Psoas muscle (tissue), 8 donors: ENCODE measurements around the gene NPR3. TPM values are rescaled to one million over a fixed set of nuclear protein-coding genes. Genes with fewer than 3 reads are reported as not detected.

ENCODE experiments used
- ATAC-seq, 4 donors: fragments of 200-7000 bp; cut with Tn5 transposase; one replicate each; pipeline ENCODE4 v1.9.1; 2020; ENCODE audit warnings: moderate library complexity in 3 of 4, mild to moderate bottlenecking in 2 of 4
- DNase-seq, 2 donors: peaks; one replicate each; pipeline ENCODE4 v3.0.0-alpha.2; 2020
- H3K27ac ChIP-seq: fragments of 200-600 bp; one replicate; pipeline ENCODE4 v1.8.0; 2022
- H3K27me3 ChIP-seq, 3 donors: fragments of 200-600 bp in 1 of 3; one replicate each; pipeline versions ENCODE4 v1.6.1 to v1.8.0; 2013 to 2022; ENCODE audit warnings: low read length in 2 of 3, mild to moderate bottlenecking in 2 of 3, moderate library complexity in 1 of 3; ENCODE audit not compliant: insufficient read depth in 3 of 3
- H3K36me3 ChIP-seq, 2 donors: fragments of 200-600 bp in 1 of 2; one replicate each; pipeline versions ENCODE4 v1.6.1 to v1.8.0; 2013 to 2022; ENCODE audit warnings: low read depth in 1 of 2, mild to moderate bottlenecking in 1 of 2, moderate library complexity in 1 of 2; ENCODE audit not compliant: insufficient read depth in 1 of 2
- H3K4me1 ChIP-seq: fragments of 200-600 bp; one replicate; pipeline ENCODE4 v1.8.0; 2022
- H3K4me3 ChIP-seq: fragments of 200-600 bp; one replicate; pipeline ENCODE4 v1.8.0; 2022; ENCODE audit warnings: mild to moderate bottlenecking
- H3K9me3 ChIP-seq: fragments of 200-600 bp; one replicate; pipeline ENCODE4 v1.8.0; 2022
- CTCF ChIP-seq: fragments of 200-600 bp; IDR thresholded peaks from one replicate; pipeline ENCODE4 v1.8.0; 2022; ENCODE audit warnings: antibody characterized with exemption
- WGBS, 3 donors: extraction: QIAGEN DNeasy Blood & Tissue Kit; methylation state at CpG; one replicate each; pipeline versions ENCODE4 v1.1.6 to v1.1.7; 2013; 5-methylcytosine and 5-hydroxymethylcytosine counted together
- intact Hi-C, 2 donors: fragments of 100-400 bp; cut with DNase I; formaldehyde crosslinking; loops; one replicate each; pipeline versions ENCODE4 v1.11.0 to v1.14.2; 2022
- long read RNA-seq, 2 donors: library from polyadenylated mRNA; unstranded; transcript quantifications; one replicate each; pipeline ENCODE4 v2.0.0, GENCODE V29; 2021
- polyA plus RNA-seq, 3 donors: library from polyadenylated mRNA; stranded (reverse); fragments of 200-250 nt; gene quantifications; one replicate each; pipeline ENCODE4 v1.2.3, GENCODE V29; 2013
- total RNA-seq, 4 donors: library from RNA; stranded (reverse); fragmentation: NEBNext Ultra II Directional in 2 of 4; extraction: Animal tissue kit (Norgen Biotek cat#: 25700) in 2 of 4; gene quantifications; one replicate each; pipeline versions ENCODE4 v1.2.1 to v1.2.4, GENCODE V29; 2021 to 2023
- donor health status: healthy with polysubstance abuse.
- donor health status: DM: no; HTN: no; CAD: no; lungs with moderate emphysema.
- donor health status: Bipolar disorder and iron deficiency.
- donor health status: healthy.
- donor health status: DM: yes; HTN: yes; CAD: no.
- donor health status: DM: no; HTN: no; CAD: no.
- donor health status: DM: no; HTN: no; CAD: no.
- donor health status: DM: yes; HTN: yes; CAD: no.

The NPR3 gene
- total RNA-seq (10 to 100 TPM in 3 of 4 donors, 1 to 10 TPM in 1; 2.2 to 44.2 (median 20.5) TPM), polyA plus RNA-seq (10 to 100 TPM in 1 of 3 donors, 1 to 10 TPM in 2; 1.6 to 19.6 (median 1.8) TPM)
- long read RNA-seq, donor 1, full-length matches to known transcripts = 11 of 16 reads
- long read RNA-seq, donor 1, partial matches to known transcripts = 1 of 16 reads
- long read RNA-seq, donor 1, other reads (novel, unspliced or antisense) = 4 of 16 reads
- long read RNA-seq, donor 2, full-length matches to known transcripts = 1 of 1 reads
- long read RNA-seq, donor 2, partial matches to known transcripts = 0 of 1 reads
- long read RNA-seq, donor 2, other reads (novel, unspliced or antisense) = 0 of 1 reads

- TF ChIP-seq CTCF = no peak
- WGBS, 3 donors = 0 to 1% (median 1%) methylated on average over 54 to 55 of the region's 55 CpGs
- Histone ChIP-seq H3K4me1 (peaks cover 5% of the 10 kb centered on the region), H3K9me3 (no peaks in the 10 kb centered on the region), H3K27ac (peak within 1 kb of the TSS; percentile 63), H3K4me3 (peak within 1 kb of the TSS; percentile 80), H3K36me3 (no peaks in the 10 kb centered on the region), H3K27me3 (peaks cover 0 to 30% (median 20%) of the 10 kb centered on the region in 3 donors)
- peak; percentile 16 to 51 (median 46) for ATAC-seq
- intact Hi-C loops = loop anchor here in 1 of 2 donors (5.0 kb wide), 1 partner anchor 587 kb away; no protein-coding TSS in a partner anchor
- DNase-seq = peak; percentile 35 to 49
These were observed at the start of gene NPR3 for GRCh38 chr5:32710550-32711361. TSS of gene NPR3 (plus strand) at chr5:32711321. CDS start at chr5:32711777, 456 bp downstream.

- Histone ChIP-seq H3K9me3 (peaks cover 8% of the 10 kb centered on the region), H3K4me1 (no peaks in the 10 kb centered on the region), H3K36me3 (no peaks in the 10 kb centered on the region), H3K4me3 (no peak overlapping the region), H3K27ac (no peak overlapping the region), H3K27me3 (peaks cover 0 to 5% (median 0%) of the 10 kb centered on the region in 3 donors)
- no peak for TF ChIP-seq CTCF
- no peak for DNase-seq
- intact Hi-C loops = no loop called here
- 68 to 85% (median 85%) methylated on average over 8 of the region's 8 CpGs for WGBS, 3 donors
- no peak for ATAC-seq
These were observed 46.6 kb upstream of the NPR3 start for GRCh38 chr5:32664523-32664922.

- DNase-seq (no peak), ATAC-seq (no peak)
- H3K4me1 ChIP-seq = no peaks in the 10 kb centered on the region
- peaks cover 10% of the 10 kb centered on the region for H3K9me3 ChIP-seq
- TF ChIP-seq CTCF = no peak
- H3K36me3 ChIP-seq = no peaks in the 10 kb centered on the region
- intact Hi-C loops = no loop called here
- H3K27ac ChIP-seq = no peak overlapping the region
- 69 to 80% (median 77%) methylated on average over 11 of the region's 11 CpGs for WGBS, 3 donors
- no peak overlapping the region for H3K4me3 ChIP-seq
- H3K27me3 ChIP-seq = peaks cover 0 to 3% (median 0%) of the 10 kb centered on the region in 3 donors
These were observed 42.6 kb upstream of the NPR3 start for GRCh38 chr5:32668552-32668951.

- ATAC-seq (no peak), DNase-seq (no peak)
- H3K27me3 ChIP-seq = no peaks in the 10 kb centered on the region
- no peak for TF ChIP-seq CTCF
- no peaks in the 10 kb centered on the region for H3K4me1 ChIP-seq
- H3K9me3 ChIP-seq = peaks cover 5% of the 10 kb centered on the region
- H3K36me3 ChIP-seq = no peaks in the 10 kb centered on the region
- H3K27ac ChIP-seq = no peak overlapping the region
- intact Hi-C loops = no loop called here
- WGBS, 3 donors = 78 to 89% (median 84%) methylated on average over 12 of the region's 12 CpGs
- H3K4me3 ChIP-seq = no peak overlapping the region
These were observed 37.8 kb upstream of the NPR3 start for GRCh38 chr5:32673272-32673671.
